Right atrium auricular region (tissue), 2 donors: ENCODE results near the gene LRRC3. TPM values are rescaled to one million over a fixed set of nuclear protein-coding genes. Genes with fewer than 3 reads are reported as not detected.

Experiments used
- DNase-seq: peaks from one replicate; pipeline ENCODE4 v3.0.0-alpha.2; 2019; ENCODE audit warnings: low spot score
- H3K27ac ChIP-seq, 2 donors: fragments of 200-600 bp; sonication (generic); 1 replicate in 1 of 2; 2 replicates in 1 of 2; pipeline ENCODE4 v1.5.1; 2016 to 2019
- H3K27me3 ChIP-seq, 2 donors: fragments of 200-600 bp; sonication (generic); one replicate each; pipeline versions ENCODE4 v1.5.1 to v1.6.0; 2017 to 2019
- H3K36me3 ChIP-seq: fragments of 200-600 bp; sonication (generic); one replicate; pipeline ENCODE4 v1.5.1; 2016
- H3K4me1 ChIP-seq, 2 donors: fragments of 200-600 bp; sonication (generic); one replicate each; pipeline versions ENCODE4 v1.5.1 to v1.6.0; 2017 to 2019
- H3K4me3 ChIP-seq, 2 donors: fragments of 200-600 bp; sonication (generic); 1 replicate in 1 of 2; 2 replicates in 1 of 2; pipeline ENCODE4 v1.5.1; 2017 to 2019; ENCODE audit warnings: mild to moderate bottlenecking in 1 of 2, moderate library complexity in 1 of 2
- H3K9me3 ChIP-seq, 2 donors: fragments of 200-600 bp; sonication (generic); one replicate each; pipeline ENCODE4 v1.5.1; 2019
- total RNA-seq, 2 donors: library from RNA; depleted of rRNA; stranded (reverse); fragments of >200 nt; gene quantifications; one replicate each; pipeline ENCODE4 v1.1.0, GENCODE V29; 2016
- TF ChIP-seq, protein P1 (sequence below), 2 donors: fragments of 200-600 bp; sonication (generic); IDR thresholded peaks; one replicate each; pipeline ENCODE4 v1.5.1; 2019; ENCODE audit warnings: antibody characterized with exemption in 2 of 2

LRRC3 gene
- total RNA-seq, 2 donors from 2014 or later = 1.1 to 1.7 TPM

DNA sequence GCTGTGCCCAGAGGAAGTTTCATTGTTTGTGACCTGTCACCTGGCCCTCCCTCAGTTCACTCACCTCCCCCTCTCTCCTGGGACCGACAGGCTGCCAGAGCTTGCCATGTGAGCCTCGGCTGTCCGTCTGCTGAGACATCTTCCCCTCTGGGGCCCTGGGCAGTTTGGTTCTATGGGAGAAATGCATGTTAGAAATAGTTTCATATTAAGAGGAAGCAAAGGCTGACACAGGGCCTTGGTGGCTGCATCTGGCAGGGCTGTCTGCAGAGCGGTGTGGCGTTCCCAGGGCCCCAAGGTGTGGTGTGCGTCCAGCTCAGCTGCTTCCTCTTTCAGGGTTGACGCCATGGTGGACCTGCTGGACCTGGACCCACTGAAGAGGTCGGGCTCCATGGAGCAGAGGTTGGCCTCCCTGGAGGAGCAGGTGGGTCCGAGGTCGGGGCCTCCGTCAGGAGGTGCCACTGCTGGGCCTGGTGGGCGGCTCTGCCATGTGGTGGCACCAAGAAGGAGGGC lies 31.9 kb upstream of the LRRC3 start:
- no peaks in the 10 kb centered on the region for H3K27me3 ChIP-seq

DNA sequence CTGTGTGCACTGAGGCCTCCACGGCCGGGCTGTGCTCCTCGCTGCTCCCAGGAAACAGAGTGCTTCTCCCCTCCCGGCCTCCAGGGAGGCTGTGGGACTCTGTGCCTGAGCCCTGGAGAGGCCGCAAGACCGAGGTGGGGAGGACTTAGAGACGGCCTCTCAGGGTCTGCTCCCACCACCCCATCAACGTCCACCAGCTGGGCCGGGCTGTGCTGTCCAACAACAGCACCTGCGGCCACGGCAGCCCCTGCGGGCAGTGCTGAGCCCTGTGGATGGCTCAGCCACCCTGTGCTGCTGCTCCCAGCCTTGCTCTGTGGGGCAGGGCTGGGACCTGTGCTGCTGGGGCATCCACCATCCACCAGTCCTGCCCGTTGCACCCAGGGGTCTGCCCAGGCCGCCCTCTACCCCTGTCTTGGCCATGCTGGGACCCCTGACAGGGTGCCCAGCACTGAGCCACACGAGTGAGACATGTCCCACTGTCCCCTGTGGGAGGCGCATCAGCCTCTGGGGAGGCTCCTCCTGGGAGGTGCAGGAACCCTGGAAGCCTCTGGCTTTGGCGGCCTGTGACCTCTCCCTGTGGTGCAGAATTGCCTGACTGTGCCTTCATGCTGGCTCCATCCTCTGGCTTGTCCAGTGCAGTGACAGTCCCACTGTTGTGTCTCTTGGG lies 31.2 kb upstream of the LRRC3 start:
- H3K4me3 ChIP-seq = no peak overlapping the region
- no peaks in the 10 kb centered on the region for H3K4me1 ChIP-seq
- TF ChIP-seq, protein P1, sequence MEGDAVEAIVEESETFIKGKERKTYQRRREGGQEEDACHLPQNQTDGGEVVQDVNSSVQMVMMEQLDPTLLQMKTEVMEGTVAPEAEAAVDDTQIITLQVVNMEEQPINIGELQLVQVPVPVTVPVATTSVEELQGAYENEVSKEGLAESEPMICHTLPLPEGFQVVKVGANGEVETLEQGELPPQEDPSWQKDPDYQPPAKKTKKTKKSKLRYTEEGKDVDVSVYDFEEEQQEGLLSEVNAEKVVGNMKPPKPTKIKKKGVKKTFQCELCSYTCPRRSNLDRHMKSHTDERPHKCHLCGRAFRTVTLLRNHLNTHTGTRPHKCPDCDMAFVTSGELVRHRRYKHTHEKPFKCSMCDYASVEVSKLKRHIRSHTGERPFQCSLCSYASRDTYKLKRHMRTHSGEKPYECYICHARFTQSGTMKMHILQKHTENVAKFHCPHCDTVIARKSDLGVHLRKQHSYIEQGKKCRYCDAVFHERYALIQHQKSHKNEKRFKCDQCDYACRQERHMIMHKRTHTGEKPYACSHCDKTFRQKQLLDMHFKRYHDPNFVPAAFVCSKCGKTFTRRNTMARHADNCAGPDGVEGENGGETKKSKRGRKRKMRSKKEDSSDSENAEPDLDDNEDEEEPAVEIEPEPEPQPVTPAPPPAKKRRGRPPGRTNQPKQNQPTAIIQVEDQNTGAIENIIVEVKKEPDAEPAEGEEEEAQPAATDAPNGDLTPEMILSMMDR (IDR thresholded peaks at IDR 0.05) = no peak
- no peak overlapping the region for H3K27ac ChIP-seq
- H3K27me3 ChIP-seq = no peaks in the 10 kb centered on the region
- H3K36me3 ChIP-seq = no peaks in the 10 kb centered on the region
- H3K9me3 ChIP-seq = no peaks in the 10 kb centered on the region
- no peak for DNase-seq

More for the DNA sequence above, 31.9 kb upstream of the LRRC3 start:
- Histone ChIP-seq H3K27ac (no peak overlapping the region), H3K36me3 (no peaks in the 10 kb centered on the region), H3K4me1 (no peaks in the 10 kb centered on the region), H3K9me3 (no peaks in the 10 kb centered on the region), H3K4me3 (no peak overlapping the region)
- TF ChIP-seq, protein P1 (IDR thresholded peaks at IDR 0.05) = no peak
- no peak for DNase-seq

DNA sequence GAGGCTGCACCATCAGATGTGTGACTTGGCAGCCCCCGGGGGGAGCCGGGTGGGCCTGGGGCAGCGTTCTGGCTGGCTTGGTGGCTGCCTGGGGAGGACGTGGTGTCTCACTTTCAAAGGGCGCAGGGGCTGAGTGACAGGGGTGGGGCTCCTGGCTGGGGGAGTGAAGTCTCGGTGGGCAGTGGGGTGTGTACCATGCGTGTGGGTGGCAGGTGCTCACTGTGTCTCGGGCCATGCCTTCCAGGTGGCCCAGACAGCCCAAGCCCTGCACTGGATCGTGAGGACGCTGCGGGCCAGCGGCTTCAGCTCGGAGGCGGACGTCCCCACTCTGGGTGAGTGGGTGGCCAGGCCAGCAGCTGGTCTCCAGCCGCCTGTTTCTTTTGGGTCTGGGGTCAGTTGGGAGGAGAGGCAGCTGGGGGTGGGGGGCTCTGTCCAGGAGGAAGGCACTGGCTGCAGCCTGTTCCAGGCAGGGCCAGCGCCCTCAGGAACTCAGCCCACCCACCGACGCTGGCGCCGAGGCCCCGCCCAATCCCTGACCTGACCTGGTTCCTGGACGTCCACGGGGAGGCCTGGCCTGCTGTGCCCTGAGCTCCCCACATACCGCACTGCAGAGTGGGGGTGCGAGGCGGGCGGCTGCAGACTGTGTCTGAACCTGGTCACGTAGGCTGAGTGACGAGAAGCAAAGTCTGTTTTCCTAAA lies 30.6 kb upstream of the LRRC3 start:
- no peaks in the 10 kb centered on the region for H3K4me1 ChIP-seq

DNA sequence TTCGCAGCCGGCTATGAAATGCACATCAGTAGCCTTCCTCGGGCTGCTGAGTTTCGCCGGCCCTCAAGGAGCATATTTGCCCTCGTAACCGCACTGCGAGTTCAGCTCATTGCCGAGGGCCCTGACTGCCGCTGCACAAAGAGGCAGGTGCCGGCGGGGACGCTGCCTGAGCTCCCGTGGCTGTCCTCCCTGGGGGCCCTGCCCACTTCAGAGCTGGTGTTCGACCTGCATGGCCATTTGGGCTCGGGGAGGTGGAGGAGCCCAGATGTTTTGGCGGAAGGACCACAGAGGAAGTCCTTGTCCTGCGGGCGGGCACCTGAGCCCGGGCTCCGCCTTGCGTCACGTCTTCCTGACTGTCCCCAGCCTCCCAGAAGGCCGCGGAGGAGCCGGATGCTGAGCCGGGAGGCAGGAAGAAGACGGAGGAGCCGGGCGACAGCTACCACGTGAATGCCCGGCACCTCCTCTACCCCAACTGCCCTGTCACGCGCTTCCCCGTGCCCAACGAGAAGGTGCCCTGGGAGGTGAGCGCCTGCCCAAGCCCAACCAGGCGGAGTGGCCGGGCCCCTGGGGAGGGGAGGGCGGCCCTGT lies 29.9 kb upstream of the LRRC3 start:
- Histone ChIP-seq H3K27ac (no peak overlapping the region), H3K4me3 (no peak overlapping the region), H3K27me3 (no peaks in the 10 kb centered on the region), H3K4me1 (no peaks in the 10 kb centered on the region), H3K9me3 (peaks cover 0 to 11% of the 10 kb centered on the region in 2 donors), H3K36me3 (no peaks in the 10 kb centered on the region)
- DNase-seq = no peak
- TF ChIP-seq, protein P1 (IDR thresholded peaks at IDR 0.05) = no peak

More for the DNA sequence above, 30.6 kb upstream of the LRRC3 start:
- DNase-seq = no peak
- Histone ChIP-seq H3K27me3 (no peaks in the 10 kb centered on the region), H3K36me3 (no peaks in the 10 kb centered on the region), H3K9me3 (peaks cover 0 to 6% of the 10 kb centered on the region in 2 donors), H3K4me3 (no peak overlapping the region), H3K27ac (no peak overlapping the region)
- TF ChIP-seq, protein P1 (IDR thresholded peaks at IDR 0.05) = no peak

DNA sequence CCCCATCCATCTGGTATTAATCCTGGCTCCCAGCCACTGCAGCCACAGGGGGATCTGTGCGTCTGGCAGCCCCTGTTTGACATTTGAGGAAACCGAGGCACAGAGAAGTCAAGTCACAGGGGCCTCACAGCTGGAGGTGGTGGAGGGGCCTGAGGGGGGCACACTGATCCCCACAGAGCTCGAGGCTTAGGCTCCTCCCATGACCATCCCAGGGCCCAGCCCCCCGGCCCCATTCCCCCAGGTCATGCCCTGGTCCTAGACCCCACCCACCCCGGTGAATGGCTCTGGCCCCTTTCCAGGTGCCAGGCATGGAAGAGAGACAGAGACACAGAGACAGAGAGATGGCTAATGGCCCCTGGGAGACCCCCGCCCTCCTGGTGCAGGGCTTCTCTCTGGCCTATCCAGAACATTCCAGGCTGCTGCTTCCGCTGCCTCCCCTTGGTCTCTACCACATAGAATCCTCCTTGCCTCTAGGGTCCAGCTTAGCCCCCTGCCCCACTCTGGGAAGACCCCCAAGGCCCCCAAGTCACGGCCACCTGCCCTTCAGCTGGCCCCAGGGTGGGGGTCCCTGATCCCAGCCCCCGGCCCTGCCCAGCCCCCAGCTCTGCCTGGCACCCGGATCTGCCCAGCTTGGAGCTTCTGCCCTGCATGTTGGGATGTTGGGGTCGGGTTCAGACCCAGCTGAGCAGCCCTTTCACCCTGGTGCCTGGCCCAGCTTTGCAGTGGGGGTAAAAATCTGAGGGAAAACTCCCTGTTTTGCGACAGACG lies 29.2 kb upstream of the LRRC3 start:
- no peaks in the 10 kb centered on the region for H3K27me3 ChIP-seq
- no peaks in the 10 kb centered on the region for H3K36me3 ChIP-seq
- H3K4me1 ChIP-seq = no peaks in the 10 kb centered on the region
- H3K4me3 ChIP-seq = no peak overlapping the region
- TF ChIP-seq, protein P1 (IDR thresholded peaks at IDR 0.05) = no peak
- no peak for DNase-seq
- peaks cover 0 to 11% of the 10 kb centered on the region in 2 donors for H3K9me3 ChIP-seq
- no peak overlapping the region for H3K27ac ChIP-seq
